Mesenteric fat pad (tissue), 1 donor: ENCODE measurements around the gene RIPOR1. TPM values are rescaled to one million over a fixed set of nuclear protein-coding genes. Genes with fewer than 3 reads are reported as not detected.

ENCODE experiments used
- DNase-seq: peaks from one replicate; pipeline ENCODE4 v3.0.0-alpha.2; 2020; ENCODE audit warnings: low spot score
- total RNA-seq: library from RNA; stranded (reverse); fragmentation: NEBNext Ultra II Directional; extraction: Animal tissue kit (Norgen Biotek cat#: 25700); gene quantifications from one replicate; pipeline ENCODE4 v1.2.1, GENCODE V29; 2021
- donor health status: DM: yes; HTN: yes; CAD: no.

Gene RIPOR1
- total RNA-seq, 1 donor from 2014 or later: 107 TPM

- no peak for DNase-seq
Measured at GRCh38 chr16:67549936-67550335, 21.3 kb downstream of the RIPOR1 start.

DNA sequence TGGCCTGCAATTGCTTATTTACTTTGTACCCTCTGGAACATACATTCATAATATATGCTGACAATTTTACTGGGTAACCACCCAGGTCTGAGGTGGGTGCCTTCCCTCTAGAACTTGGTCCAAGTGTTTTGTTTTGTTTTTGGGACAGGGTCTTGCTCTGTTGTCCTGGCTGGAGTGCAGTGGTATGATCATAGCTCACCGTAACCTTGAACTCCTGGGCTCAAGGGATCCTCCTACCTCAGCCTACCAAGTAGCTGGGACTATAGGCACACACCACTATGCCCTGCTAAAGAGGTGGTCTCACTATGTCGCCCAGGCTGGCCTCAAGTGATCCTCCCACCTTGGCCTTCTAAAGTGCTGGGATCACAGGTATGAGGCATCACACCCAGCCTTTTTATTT is 22.5 kb downstream of the RIPOR1 start:
- no peak for DNase-seq

DNA sequence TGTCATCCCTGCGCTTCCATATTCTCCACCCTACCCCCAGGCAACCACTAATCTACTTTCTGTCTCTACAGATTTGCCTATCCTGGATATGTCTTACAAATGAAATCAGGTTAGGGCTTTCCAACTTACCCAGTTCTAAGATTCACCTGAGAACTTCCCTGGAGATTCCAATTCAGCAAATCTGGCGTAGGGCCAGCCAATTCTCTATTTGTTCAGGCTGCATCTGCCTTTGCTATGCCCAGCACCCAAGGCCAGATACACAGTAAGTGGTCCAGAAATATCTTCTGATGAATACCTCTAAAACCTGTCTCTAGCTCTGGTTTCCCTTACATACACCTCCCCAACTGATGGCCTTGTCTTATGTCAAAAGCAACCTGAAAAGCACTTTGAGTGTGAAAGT is 23.3 kb downstream of the RIPOR1 start:
- no peak for DNase-seq

DNA sequence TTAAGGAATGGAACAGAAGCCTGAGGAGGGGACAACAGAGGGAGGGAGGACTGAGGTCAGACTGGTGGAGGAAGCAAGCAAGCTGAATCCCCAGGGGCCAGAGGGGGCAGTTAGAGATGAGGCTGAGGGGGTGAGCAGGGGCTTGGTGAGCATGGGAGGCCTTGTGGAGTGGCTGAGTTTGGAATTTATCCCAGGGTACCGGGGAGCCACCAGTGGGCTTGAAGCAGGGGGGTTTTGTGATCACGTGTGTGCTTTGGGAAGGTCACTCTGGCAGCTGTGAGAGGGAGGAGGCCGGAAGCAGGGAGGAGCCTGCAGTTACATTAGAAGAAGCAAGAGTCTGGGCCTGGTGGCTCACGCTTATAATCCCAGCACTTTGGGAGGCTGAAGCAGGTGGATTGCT is 23.8 kb downstream of the RIPOR1 start:
- no peak for DNase-seq

- no peak for DNase-seq
Measured at GRCh38 chr16:67555795-67556212, 27.2 kb downstream of the RIPOR1 start.

- DNase-seq: no peak
Measured at GRCh38 chr16:67558859-67559258, 30.2 kb downstream of the RIPOR1 start.

- DNase-seq: no peak
Measured at GRCh38 chr16:67560827-67561342, 32.3 kb downstream of the RIPOR1 start.

GRCh38 chr16:67561501-67561823 is 32.8 kb downstream of the RIPOR1 start:
- DNase-seq: no peak

GRCh38 chr16:67561824-67562525 is 33.3 kb downstream of the RIPOR1 start:
- DNase-seq: peak; percentile 99

DNA sequence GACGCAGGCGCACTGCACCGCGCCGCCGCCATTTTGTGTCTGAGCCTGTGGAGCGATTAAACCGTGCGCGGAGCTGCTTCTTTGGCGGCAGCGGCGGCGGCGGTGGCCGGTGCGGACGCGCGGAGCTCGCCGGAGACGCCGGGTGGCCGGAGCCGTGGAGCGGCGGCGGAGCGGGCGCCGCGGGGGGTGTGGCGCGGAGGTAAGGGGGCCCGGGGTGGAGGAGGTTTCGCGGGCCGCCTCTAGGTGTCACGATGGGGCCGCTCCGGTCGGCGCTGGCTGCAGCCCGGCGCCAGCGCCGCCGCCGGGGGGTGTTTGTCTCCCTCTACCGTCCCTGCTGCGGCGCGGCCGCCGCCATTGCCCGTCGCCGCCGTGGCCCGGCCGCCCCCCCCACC is 33.9 kb downstream of the RIPOR1 start, which contains the start of gene CTCF:
Gene CTCF (plus strand): TSS at position 1 of the 392 bp plus-strand sequence. CDS start 48,307 bp downstream, outside the sequence.
- peak; percentile 93 for DNase-seq

GRCh38 chr16:67562918-67563707 is 34.5 kb downstream of the RIPOR1 start:
- DNase-seq: no peak

DNA sequence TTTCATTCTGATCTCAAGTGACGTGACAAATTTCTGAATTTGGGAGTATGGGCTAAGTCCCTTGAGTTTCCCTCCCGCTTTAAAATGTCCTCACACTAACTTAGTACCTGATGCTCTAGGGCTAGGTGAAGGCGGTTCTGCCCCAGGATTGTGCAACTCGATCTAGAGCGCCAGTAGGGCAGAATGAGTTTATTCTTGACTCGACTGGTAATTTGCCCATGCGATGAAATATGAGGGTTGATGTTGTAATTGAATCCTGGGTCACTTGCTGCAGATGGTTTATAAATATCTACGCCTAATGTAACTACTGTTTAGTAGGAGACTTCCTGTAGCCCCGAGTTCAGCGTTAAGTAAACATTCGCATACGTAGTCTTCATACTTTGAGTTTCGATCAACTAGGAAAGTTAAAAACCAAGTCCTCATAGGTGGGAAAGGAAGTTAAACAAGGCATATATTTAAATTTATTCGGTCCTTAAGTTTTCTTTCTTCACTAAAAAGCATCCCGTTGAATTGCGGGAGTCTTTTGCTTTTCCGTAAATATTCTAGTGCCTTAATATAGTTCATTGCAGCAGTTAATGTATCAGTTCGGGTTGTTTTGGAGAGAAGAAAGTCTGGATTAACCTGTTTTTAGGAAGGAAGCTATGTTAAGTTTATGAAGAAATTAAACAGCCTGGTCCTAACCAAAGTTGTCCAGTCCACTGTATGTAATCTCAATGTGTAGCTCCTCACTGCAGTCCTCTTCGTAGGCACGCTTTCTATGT is 35.3 kb downstream of the RIPOR1 start:
- DNase-seq: no peak

GRCh38 chr16:67565470-67566100 is 37.0 kb downstream of the RIPOR1 start:
- DNase-seq: peak; percentile 35

DNA sequence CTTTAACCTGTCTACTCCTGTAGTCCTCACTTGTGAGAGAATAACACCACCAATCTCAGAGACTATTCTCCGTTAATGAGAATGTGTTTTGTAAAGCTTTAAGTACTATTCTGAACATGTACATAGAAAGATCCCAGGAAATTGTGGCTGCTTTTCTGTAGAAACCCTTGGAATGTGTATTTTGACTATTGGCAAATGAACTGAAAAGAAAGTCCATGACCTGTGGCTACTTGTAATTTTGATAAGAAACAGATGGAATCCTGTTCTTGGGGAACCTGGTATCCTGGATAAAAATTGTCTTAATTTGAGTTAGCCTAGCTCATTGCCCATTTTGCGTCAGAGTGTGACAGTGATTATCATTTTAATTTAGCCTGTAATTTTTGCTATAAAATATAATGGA is 42.8 kb downstream of the RIPOR1 start:
- no peak for DNase-seq

DNA sequence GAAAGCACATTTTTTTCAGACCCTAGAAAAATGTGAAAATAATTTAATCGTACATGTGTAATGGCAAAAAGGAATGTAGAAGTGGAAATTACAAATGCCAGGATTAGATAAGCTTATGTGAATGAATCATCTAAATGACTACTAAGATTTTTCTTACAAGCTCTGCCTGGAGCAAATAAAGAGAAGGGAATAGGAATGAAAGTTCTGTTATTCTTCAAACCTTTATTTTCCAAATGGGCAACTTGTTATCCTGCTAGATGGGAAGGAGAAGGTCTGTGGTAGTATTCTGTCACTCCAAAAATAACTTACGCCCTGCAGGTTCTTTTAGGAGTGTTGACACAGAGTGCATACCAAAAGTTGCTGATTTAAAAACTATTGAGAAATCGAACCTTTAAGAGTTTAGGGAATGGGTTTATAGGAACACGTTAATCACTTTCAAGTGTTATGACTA is 43.4 kb downstream of the RIPOR1 start:
- no peak for DNase-seq

DNA sequence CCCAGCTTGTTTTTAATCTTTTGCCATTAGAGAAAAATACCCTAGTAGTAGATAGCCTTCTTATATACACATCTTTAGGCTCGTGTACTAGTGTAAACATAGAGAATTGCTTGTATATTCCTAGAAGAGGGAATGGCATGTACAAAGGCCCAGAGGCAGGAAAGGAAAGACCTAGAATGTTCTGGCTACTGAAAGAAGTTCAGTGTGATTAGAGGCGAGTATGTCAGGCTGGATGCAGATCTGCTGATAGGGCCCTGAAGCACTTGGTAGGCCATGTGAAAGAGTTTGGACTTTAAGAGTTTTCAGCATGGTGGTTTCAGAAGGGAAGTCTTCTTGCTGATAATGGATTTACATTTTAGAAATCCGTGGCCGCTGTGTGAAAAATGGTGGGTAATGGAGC is 51.1 kb downstream of the RIPOR1 start:
- no peak for DNase-seq

GRCh38 chr16:67580202-67580601 is 51.6 kb downstream of the RIPOR1 start:
- DNase-seq: no peak

- DNase-seq: no peak
Measured at GRCh38 chr16:67593288-67593687, 64.7 kb downstream of the RIPOR1 start.

DNA sequence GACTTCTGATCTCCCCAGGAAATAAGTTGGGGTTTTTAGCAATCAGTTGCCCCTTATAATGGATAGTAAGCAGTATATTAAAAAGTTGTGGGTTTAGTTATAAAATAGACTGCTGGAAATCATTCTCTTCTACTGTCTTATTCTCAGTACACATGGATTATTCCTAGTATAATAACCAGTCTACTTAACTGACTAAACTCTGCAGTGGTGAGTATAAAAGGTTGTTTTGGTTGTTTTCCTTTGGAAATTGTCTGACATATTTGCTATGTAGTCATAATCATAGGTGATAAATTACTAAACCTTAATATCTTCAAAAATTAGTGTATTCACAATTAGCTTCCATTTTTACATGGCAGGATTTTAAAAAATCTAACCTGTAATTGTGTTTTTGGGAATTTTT is 65.1 kb downstream of the RIPOR1 start:
- no peak for DNase-seq

DNA sequence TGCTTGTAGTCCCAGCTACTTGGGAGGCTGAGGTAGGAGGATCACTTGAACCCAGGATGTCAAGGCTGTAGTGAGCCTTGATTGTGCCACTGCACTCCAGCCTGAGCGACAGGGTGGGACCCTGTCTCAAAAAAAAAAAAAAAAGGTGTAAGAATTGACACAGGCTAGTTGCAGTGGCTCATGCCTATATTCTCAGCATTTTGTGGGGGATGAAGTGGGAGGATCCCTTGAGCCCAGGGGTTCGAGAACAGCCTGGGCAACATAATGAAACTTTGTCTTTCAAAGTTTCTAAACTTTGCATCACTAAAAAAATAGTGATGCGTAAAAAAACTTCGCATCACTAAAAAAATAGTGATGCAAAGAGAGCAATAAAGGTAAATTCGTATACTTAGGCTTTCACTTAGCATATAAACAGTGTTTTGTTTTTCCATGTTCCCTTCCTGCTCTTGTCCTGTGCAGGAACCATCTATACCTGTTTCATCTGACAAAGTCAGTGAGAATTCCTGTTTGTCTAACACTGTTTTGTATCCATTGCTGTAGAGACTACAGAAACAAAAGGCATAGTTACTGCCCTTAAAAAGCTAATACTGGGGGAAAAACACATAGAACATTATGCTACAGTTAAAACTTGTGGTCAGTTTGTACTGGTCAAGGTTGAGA is 65.8 kb downstream of the RIPOR1 start:
- no peak for DNase-seq

GRCh38 chr16:67594956-67595355 is 66.3 kb downstream of the RIPOR1 start:
- no peak for DNase-seq
